GM10248 (cell line): ENCODE measurements around the gene ALX4.

Experiments used
- CTCF ChIA-PET: fragments of 300-600 bp; sonication (Branson Sonifier 250); formaldehyde crosslinking; extraction: SDS; loops from one replicate; lab custom pipeline; 2021; ENCODE audit warnings: antibody characterized with exemption; lab: Yijun Ruan, JAX
- POLR2A ChIA-PET: fragments of 350-650 bp; sonication (Branson Sonifier 250); formaldehyde crosslinking; extraction: SDS; loops from one replicate; lab custom pipeline; 2020; ENCODE audit warnings: antibody characterized with exemption; lab: Yijun Ruan, JAX
- DNase-seq: peaks from one replicate; pipeline ENCODE4 v3.0.0; 2012; ENCODE audit errors: extremely low spot score
- CTCF ChIP-seq: IDR thresholded peaks from 2 replicates; pipeline ENCODE4 v1.5.1; 2012; ENCODE audit warnings: mild to moderate bottlenecking, low read depth; ENCODE audit errors: extremely low read depth, missing control alignments, control extremely low read depth

Gene ALX4

GRCh38 chr11:44309478-44310205, at the start of gene ALX4:
Gene ALX4, minus strand, starts transcription at chr11:44310139. Its CDS starts 77 bp downstream, at chr11:44310062.
- ChIA-PET CTCF (no interaction called here), POLR2A (no interaction called here)
- TF ChIP-seq CTCF: no peak
- DNase-seq: no peak

- ChIA-PET POLR2A (no interaction called here), CTCF (interaction anchor here (1.4 kb wide), 1 partner anchor 12 kb away, joined by 3 read pairs; no protein-coding TSS in a partner anchor)
- no peak for TF ChIP-seq CTCF
- DNase-seq: no peak
Observed at GRCh38 chr11:44359162-44359561, 49.2 kb upstream of the ALX4 start.

- CTCF ChIA-PET: interaction anchor here (1.4 kb wide), 1 partner anchor 13 kb away, joined by 3 read pairs; no protein-coding TSS in a partner anchor
- POLR2A ChIA-PET: no interaction called here
- TF ChIP-seq CTCF: no peak
- no peak for DNase-seq
Observed at GRCh38 chr11:44358713-44359112, 48.8 kb upstream of the ALX4 start.

- ChIA-PET POLR2A (no interaction called here), CTCF (no interaction called here)
- no peak for TF ChIP-seq CTCF
- no peak for DNase-seq
Observed at GRCh38 chr11:44357711-44358110, 47.8 kb upstream of the ALX4 start.

GRCh38 chr11:44356351-44356750, 46.4 kb upstream of the ALX4 start:
- ChIA-PET CTCF (no interaction called here), POLR2A (no interaction called here)
- TF ChIP-seq CTCF: no peak
- DNase-seq: no peak

GRCh38 chr11:44351898-44352498, 42.1 kb upstream of the ALX4 start:
- TF ChIP-seq CTCF: peak; percentile 3
- POLR2A ChIA-PET: no interaction called here
- CTCF ChIA-PET: interaction anchor here (1.8 kb wide), 1 partner anchor 9 kb away, joined by 4 read pairs; no protein-coding TSS in a partner anchor
- DNase-seq: no peak
